ENCODE data around the gene VAV1.
"Not testable (repeated sequence)": the region's sequence is repeated elsewhere in the genome, so short reads cannot be mapped to it uniquely, and the experiment has no call there.

The VAV1 gene

DNA sequence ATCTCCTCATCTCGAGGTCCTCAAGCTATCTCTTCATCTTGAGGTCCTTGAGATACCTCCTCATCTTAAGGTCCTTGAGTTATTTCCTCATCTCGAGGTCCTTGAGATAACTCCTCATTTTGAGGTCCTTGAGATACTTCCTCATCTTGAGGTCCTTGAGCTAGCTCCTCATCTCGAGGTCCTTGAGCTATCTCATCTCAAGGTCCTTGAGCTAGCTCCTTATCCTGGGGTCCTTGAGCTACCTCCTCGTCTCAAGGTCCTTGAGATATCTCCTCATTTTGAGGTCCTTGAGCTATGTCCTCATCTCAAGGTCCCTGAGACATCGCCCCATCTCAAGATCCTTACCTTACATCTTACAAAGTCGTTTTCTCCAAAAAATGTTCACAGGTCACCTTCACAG is 18.7 kb downstream of the VAV1 start:
- no peak for DNase-seq

GRCh38 chr19:6793411-6793810 is 20.9 kb downstream of the VAV1 start:
- no peak for DNase-seq

DNA sequence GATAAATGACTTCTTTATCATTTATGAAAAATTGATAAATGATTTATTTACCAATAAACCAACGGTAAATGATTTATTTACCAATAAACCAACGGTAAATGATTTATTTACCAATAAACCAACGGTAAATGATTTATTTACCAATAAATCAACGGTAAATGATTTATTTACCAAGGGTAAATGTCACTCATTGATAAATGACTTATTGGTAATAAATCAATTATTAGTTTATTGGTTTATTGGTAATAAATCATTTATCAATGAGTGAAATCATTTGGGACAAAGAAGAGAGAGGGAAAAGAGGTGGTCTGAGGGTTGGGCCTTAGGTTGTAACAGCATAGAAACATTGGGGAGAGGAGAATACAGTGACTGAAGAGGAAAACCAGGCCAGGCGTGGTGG is 21.5 kb downstream of the VAV1 start:
- DNase-seq, result no peak

GRCh38 chr19:6794686-6795431 is 22.4 kb downstream of the VAV1 start:
- DNase-seq, result no peak

DNA sequence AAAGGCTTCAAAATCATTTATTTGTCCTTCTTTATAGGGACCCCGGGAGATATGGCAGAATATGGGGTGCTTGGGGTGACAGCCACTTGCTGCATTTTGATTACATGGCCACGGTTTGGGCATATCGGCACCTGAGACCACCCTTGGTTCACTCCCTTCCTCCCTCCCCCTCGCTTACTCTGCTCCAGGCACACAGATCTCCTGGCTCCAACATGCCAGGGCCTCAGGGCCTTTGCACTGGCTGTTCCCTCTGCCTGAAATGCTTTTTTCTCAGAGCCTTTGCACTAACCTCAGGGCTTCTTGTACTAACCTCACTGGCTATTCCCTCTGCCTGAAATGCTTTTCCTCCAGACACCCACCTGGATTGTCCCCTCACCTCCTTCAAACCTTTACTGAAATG is 23.8 kb downstream of the VAV1 start:
- no peak for DNase-seq

DNA sequence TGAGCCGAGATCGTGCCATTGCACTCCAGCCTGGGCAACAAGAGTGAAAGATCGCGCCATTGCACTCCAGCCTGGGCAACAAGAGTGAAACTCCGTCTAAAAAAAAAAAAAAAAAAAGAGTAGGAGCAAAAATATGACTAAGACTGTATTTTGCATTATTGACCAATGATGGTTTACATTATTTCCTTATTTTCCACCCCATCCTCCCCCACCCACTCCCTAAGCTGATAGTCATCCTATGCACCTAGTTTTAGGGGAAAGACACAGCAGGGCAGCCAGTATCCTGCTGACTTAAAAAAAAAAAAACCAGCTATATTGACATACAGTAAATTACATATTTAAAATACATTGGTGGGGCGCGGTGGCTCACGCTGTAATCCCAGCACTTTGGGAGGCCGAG is 25.1 kb downstream of the VAV1 start:
- DNase-seq, result no peak

GRCh38 chr19:6800160-6800790 is 27.8 kb downstream of the VAV1 start:
- DNase-seq, result not testable (repeated sequence)

DNA sequence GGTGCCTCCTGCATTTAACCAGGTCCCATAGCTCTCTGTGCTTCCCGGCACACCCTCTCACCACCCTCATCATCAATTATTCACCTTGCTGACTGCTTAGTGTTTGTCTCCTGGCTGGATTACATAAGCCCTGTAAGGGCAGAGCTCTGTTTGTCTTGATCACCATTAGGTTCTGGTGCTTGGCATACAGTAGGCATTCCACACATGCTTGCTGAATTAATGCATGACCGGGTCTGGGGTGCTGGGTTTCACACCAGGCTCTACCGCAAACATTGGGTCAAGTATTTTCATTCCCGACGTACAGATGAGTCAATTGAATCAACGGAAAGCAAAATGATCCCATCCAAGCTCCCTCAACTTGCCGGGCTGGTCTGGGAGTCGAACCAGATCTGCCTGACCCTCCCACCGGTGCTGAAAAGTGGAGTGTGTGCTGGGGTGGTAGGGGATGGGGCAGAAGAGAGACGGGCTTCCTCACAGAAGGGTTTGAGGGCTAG is 28.5 kb downstream of the VAV1 start:
- DNase-seq, result no peak

GRCh38 chr19:6801485-6802086 is 29.1 kb downstream of the VAV1 start:
- DNase-seq, result no peak

DNA sequence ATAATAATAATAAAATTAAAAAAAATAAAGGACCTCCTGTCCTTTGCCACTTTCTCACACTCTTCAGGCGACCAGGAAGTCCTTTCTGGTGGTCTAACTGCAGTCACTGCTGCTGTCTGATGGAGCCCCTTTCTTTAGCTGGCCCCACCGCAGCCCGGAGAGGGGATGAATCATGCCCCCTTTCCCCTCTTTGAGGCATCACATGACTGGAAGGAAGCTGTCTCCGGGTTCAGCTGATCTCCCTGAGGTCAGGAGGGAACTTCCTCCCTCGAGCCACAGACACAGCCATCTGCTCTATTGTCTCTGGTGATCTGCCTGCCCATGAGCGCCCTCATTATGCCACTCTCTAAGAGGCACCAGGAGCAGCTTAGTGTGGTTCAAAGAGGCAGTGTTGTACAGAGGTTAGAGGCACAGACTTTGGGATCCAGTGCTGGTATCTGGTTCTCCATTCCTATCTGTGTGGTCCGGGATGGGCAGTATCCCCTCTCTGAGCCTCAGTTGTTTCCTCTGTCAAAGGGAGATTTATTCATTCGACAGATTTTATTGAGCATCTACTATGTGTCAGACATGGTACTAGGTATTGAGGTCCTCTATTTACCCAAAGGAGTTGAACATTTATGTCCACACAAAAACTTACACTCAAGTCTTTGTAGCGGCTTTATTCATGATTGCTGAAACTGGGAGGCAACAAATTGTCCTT is 30.0 kb downstream of the VAV1 start:
- no peak for DNase-seq

GRCh38 chr19:6803036-6803404 is 30.5 kb downstream of the VAV1 start:
- no peak for DNase-seq

GRCh38 chr19:6806488-6806887 is 34.0 kb downstream of the VAV1 start:
- no peak for DNase-seq

- no peak for DNase-seq
These were observed 34.8 kb downstream of the VAV1 start for GRCh38 chr19:6807291-6807690.

GRCh38 chr19:6808494-6808893 is 36.0 kb downstream of the VAV1 start:
- DNase-seq, result no peak

GRCh38 chr19:6809262-6809661 is 36.8 kb downstream of the VAV1 start:
- DNase-seq, result no peak

DNA sequence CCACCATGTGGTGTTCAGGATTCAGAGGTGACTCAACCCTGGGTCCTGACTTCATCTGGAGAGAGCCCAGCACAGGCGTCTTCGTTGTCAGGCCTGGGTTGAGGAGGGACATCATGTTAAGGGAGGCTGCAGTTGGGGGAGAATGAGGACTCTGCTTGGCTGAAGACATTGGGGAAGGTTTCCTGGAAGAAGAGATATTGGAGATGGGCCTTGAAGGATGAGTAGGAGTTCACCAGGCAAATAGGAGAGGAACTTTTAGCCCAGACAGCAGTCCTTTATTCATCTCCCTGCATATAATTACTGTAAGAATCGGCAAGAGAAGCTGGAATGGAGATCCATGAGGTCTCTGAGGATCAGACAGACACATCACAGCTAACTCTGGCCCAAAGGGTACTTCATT is 38.9 kb downstream of the VAV1 start:
- no peak for DNase-seq

GRCh38 chr19:6811906-6812305 is 39.4 kb downstream of the VAV1 start:
- no peak for DNase-seq

DNA sequence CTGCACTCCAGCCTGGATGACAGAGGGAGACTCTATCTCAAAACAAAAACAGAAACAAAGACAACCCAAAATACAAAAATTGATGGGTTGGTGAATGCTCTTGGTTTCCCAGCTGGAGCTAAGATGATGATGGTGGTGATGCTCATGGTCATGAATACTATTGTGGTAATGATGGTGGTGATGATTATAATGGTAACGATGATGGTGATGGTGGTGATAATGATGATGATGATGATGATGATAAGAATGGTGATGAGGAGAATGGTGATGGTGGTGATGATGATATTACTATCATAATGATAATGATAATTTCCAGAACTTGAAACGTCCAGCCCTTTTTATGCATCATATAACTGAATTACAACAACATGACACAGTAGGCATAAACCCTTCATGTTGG is 40.1 kb downstream of the VAV1 start:
- DNase-seq, result no peak

GRCh38 chr19:6813659-6814058 is 41.2 kb downstream of the VAV1 start:
- no peak for DNase-seq

- no peak for DNase-seq
These were observed 44.7 kb downstream of the VAV1 start for GRCh38 chr19:6817179-6817578.

DNA sequence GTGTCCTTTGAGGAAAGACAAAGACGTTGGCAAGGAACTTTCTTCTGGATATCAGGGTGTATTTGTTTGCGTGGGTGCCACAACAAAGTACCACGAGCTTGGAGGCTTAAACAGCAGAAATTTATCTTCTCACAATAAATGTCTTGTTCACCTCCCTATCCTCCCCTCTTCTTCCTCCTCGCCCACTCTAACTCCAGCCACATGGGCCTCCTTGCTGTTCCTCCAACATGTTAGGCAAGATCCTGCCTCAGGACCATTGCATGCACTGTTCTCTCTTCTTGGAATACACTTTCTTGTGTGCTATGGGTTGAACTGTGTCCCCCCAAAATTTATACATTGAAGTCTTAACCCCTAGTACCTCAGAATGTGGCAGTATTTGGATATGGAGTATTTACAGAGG is 45.7 kb downstream of the VAV1 start:
- no peak for DNase-seq

GRCh38 chr19:6819323-6819722 is 46.8 kb downstream of the VAV1 start:
- DNase-seq, result no peak

- DNase-seq, result no peak
These were observed 47.7 kb downstream of the VAV1 start for GRCh38 chr19:6820237-6820636.

Data from T1000 (cell line).